ENCODE data around the gene PDPK1. TPM values are rescaled to one million over a fixed set of nuclear protein-coding genes. Genes with fewer than 3 reads are reported as not detected.
"Not testable (repeated sequence)": the region's sequence is repeated elsewhere in the genome, so short reads cannot be mapped to it uniquely, and the experiment has no call there.

PDPK1 gene
- polyA plus RNA-seq, 1 experiment = 25.0 TPM

GRCh38 chr16:2560798-2561133, 22.9 kb downstream of the PDPK1 start:
- H3K27me3 ChIP-seq (ENCODE audit: control insufficient read depth, insufficient read depth, low read length); H3K4me3 ChIP-seq (ENCODE audit: low read depth, low read length); H3K36me3 ChIP-seq (ENCODE audit: control insufficient read depth, insufficient read depth, low read length); DNase-seq (ENCODE audit: low read depth); POLR2A ChIA-PET; CTCF ChIA-PET: not testable (repeated sequence)
- TF ChIP-seq CTCF (IDR thresholded peaks at IDR 0.05; ENCODE audit: insufficient read depth, low read depth, low read length) = peak; percentile 31; the same call in 1 of the 2 replicates

- H3K36me3 ChIP-seq (ENCODE audit: control insufficient read depth, insufficient read depth, low read length); DNase-seq (ENCODE audit: low read depth); POLR2A ChIA-PET; H3K27me3 ChIP-seq (ENCODE audit: control insufficient read depth, insufficient read depth, low read length); H3K4me3 ChIP-seq (ENCODE audit: low read depth, low read length); CTCF ChIA-PET: not testable (repeated sequence)
These were observed 29.7 kb downstream of the PDPK1 start for GRCh38 chr16:2567506-2567905.

DNA sequence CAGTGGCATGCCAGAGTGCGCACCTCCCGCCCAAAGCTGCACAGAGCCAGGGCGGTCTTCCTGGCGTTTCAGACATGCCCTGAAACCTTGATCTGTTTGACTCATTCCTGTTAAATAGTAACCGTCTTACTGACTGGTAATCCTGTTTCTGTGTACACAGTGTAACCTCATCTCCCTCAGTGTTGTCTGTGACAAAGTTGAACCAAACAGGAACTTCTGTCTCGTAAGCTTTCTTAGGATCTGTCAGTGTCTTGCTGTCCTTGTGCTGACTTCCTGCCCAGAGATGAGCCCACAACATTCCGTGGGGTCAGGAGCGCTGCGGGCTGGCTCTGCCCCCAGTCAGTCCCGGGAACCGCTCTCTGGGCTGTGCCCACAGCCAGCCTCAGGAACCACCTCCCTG, 30.8 kb downstream of the PDPK1 start:
- DNase-seq (ENCODE audit: low read depth); CTCF ChIA-PET; H3K36me3 ChIP-seq (ENCODE audit: control insufficient read depth, insufficient read depth, low read length); H3K27me3 ChIP-seq (ENCODE audit: control insufficient read depth, insufficient read depth, low read length); H3K4me3 ChIP-seq (ENCODE audit: low read depth, low read length); POLR2A ChIA-PET: not testable (repeated sequence)

GRCh38 chr16:2572704-2573103, 34.9 kb downstream of the PDPK1 start:
- H3K36me3 ChIP-seq (ENCODE audit: control insufficient read depth, insufficient read depth, low read length); H3K4me3 ChIP-seq (ENCODE audit: low read depth, low read length); DNase-seq (ENCODE audit: low read depth); H3K27me3 ChIP-seq (ENCODE audit: control insufficient read depth, insufficient read depth, low read length); CTCF ChIA-PET; POLR2A ChIA-PET: not testable (repeated sequence)

DNA sequence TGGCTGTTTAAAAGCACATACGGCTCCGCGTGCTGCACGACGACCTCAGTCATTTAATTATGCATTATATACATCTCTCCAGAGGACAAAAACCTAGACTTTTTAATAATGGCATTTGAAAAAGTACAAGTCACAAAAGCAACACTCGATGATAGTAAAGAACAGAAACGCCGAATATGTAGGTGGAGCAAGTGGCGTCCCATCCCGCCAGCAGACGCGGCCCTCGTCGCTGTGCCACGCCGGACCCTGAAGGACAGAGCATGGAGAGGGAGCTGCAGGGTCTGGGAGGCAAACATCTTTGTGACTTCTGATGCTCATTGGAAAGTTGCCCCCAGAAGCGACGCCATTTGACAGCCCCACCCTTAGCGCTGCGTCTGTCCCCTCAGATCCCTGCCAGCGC, 38.0 kb downstream of the PDPK1 start:
- POLR2A ChIA-PET; H3K27me3 ChIP-seq (ENCODE audit: control insufficient read depth, insufficient read depth, low read length); CTCF ChIA-PET; H3K4me3 ChIP-seq (ENCODE audit: low read depth, low read length); H3K36me3 ChIP-seq (ENCODE audit: control insufficient read depth, insufficient read depth, low read length); DNase-seq (ENCODE audit: low read depth): not testable (repeated sequence)

DNA sequence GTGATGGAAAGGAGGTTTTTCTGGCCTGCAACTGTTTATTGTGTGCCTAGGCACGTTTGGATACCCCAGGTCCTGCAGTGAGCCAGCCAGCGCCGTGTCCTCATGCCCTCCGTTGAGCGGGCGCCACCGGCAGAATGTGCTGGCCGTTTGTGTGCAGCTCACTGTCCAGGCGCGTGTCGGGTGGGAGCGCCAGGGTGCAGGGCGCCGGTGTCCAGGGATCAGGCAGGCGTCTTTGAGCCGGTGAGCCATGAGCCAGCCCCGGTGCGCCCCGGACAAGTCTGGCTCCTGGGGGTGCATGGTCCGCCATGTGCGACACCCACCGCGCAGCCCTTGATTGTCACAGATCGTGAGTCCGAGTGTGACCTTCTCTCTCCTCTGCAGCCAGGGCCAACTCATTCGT, 39.2 kb downstream of the PDPK1 start:
- POLR2A ChIA-PET; DNase-seq (ENCODE audit: low read depth); H3K4me3 ChIP-seq (ENCODE audit: low read depth, low read length); H3K36me3 ChIP-seq (ENCODE audit: control insufficient read depth, insufficient read depth, low read length); H3K27me3 ChIP-seq (ENCODE audit: control insufficient read depth, insufficient read depth, low read length); CTCF ChIA-PET: not testable (repeated sequence)

DNA sequence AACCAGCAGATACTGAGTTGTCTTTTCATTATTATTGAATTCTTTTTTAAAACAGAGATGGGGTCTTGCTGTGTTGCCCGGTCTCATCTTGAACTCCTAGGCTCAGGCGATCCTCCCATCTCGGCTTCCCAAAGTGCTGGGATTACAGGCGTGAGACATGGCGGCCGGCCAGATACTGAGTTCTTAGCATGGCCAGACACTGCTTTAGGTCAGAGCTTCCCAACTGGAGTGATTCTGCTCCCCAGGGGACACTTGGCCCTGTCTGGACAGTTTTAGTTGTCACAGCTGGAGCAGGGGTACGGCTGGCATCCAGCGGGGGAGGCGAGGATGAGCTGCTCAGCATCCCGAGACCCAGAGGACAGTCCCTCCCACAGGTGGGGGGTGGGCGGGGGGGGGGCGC, 41.1 kb downstream of the PDPK1 start:
- POLR2A ChIA-PET; DNase-seq (ENCODE audit: low read depth); H3K36me3 ChIP-seq (ENCODE audit: control insufficient read depth, insufficient read depth, low read length); CTCF ChIA-PET; H3K4me3 ChIP-seq (ENCODE audit: low read depth, low read length); H3K27me3 ChIP-seq (ENCODE audit: control insufficient read depth, insufficient read depth, low read length): not testable (repeated sequence)

DNA sequence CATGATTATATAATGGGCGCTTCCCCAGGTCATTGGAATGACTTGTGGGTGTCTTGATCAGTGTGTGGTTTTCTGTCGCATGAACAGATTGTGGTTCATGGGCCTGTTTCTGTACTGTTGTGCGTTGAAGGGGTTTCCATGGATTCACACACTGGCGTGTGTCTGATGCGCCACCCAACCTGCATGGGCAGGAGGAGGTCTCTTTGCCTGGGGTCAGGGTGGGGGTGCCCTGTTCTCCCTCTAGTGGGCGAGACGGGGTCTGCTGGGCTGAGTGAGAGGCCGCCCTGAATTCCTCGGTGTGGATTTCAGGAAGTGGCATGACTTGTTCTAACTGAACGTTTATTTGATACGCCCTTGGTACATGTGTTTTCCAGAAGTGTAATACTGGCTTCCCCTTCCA, 42.3 kb downstream of the PDPK1 start:
- peak; percentile 1 for DNase-seq (ENCODE audit: low read depth)
- POLR2A ChIA-PET; H3K4me3 ChIP-seq (ENCODE audit: low read depth, low read length); H3K27me3 ChIP-seq (ENCODE audit: control insufficient read depth, insufficient read depth, low read length); H3K36me3 ChIP-seq (ENCODE audit: control insufficient read depth, insufficient read depth, low read length); CTCF ChIA-PET: not testable (repeated sequence)
- peak; percentile 29 for TF ChIP-seq CTCF (IDR thresholded peaks at IDR 0.05; ENCODE audit: insufficient read depth, low read depth, low read length)

DNA sequence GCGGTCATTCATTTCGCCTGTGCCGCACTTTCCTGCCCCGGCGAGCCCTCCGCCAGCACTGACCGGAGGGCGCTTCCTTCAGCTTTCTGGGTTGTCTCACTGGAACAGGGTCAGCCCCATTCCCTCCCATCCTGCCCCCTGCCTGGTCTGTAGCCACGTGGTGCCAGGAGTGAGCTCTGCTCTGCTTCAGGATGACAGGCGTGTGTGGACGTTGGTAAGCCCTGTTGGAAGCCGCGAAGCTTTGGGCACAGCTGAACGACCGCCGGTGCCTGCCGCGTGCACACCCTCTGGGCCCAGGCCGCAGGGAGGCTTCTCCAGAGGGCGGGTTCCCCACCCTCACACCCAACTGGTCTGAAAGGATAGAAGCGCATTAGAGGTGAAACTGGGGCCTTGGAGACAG, 43.0 kb downstream of the PDPK1 start:
- H3K36me3 ChIP-seq (ENCODE audit: control insufficient read depth, insufficient read depth, low read length); CTCF ChIA-PET; POLR2A ChIA-PET: not testable (repeated sequence)

More for the DNA sequence above, 43.0 kb downstream of the PDPK1 start:
- DNase-seq (ENCODE audit: low read depth); H3K4me3 ChIP-seq (ENCODE audit: low read depth, low read length); H3K27me3 ChIP-seq (ENCODE audit: control insufficient read depth, insufficient read depth, low read length): not testable (repeated sequence)
